ENCODE data around the gene GABRG3. TPM values are rescaled to one million over a fixed set of nuclear protein-coding genes. Genes with fewer than 3 reads are reported as not detected.
"Not testable (repeated sequence)": the region's sequence is repeated elsewhere in the genome, so short reads cannot be mapped to it uniquely, and the experiment has no call there.

The GABRG3 gene
- total and polyA plus RNA-seq, 7 donors: under 0.01 to 0.28 (median 0.05) TPM; not detected in 3

- Histone ChIP-seq H3K9me3 (no peaks in the 10 kb centered on the region), H3K4me3 (no peak overlapping the region), H3K4me1 (no peaks in the 10 kb centered on the region), H3K27me3 (peaks cover 6 to 31% (median 8%) of the 10 kb centered on the region in 3 donors), H3K27ac (no peak overlapping the region), H3K36me3 (no peaks in the 10 kb centered on the region)
- TF ChIP-seq POLR2AphosphoS5 (IDR thresholded peaks at IDR 0.05): no peak
- TF ChIP-seq EP300 (IDR thresholded peaks at IDR 0.05): no peak
- no peak for TF ChIP-seq POLR2A (IDR thresholded peaks at IDR 0.05)
- intact Hi-C loops (cut with DNase I): no loop called here
- 24 to 32% methylated on average over 9 of the region's 9 CpGs for WGBS, 2 donors
- no peak for DNase-seq
Observed at GRCh38 chr15:26974120-26974780, 3.3 kb downstream of the GABRG3 start.

- TF ChIP-seq POLR2A (IDR thresholded peaks at IDR 0.05) (no peak), POLR2AphosphoS5 (IDR thresholded peaks at IDR 0.05) (no peak), EP300 (IDR thresholded peaks at IDR 0.05) (no peak), CTCF (IDR thresholded peaks at IDR 0.05) (no peak)
- no peaks in the 10 kb centered on the region for H3K4me1 ChIP-seq
- no peak overlapping the region for H3K4me3 ChIP-seq
- no peak overlapping the region for H3K27ac ChIP-seq
- H3K27me3 ChIP-seq: no peaks in the 10 kb centered on the region
- no peaks in the 10 kb centered on the region for H3K36me3 ChIP-seq
- intact Hi-C loops (cut with DNase I): no loop called here
- WGBS, 2 donors: 61 to 81% methylated on average over 4 of the region's 4 CpGs
- DNase-seq: no peak
- H3K9me3 ChIP-seq: no peaks in the 10 kb centered on the region
Observed at GRCh38 chr15:26981492-26981891, 10.5 kb downstream of the GABRG3 start.

DNA sequence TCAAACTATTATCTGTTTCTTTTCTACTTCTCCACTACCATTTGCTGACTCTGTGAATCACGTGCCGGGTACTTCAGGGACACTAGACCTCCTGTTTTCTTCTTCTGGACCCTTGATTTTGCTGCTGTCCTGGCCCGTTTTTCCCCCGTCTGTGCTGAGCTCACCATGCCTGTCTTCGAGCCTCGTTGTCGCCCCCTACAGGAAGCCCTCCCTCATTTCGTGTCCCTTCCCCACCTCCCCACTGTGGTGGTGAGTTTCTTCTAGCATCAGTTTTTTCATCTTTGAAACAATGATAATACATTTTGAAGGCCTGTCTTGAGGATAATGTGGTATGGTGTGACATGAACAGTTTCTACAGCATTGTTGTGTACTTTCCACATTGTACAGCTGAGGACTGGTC, 12.8 kb downstream of the GABRG3 start:
- no peaks in the 10 kb centered on the region for H3K4me1 ChIP-seq
- intact Hi-C loops (cut with DNase I): no loop called here
- no peak overlapping the region for H3K27ac ChIP-seq
- no peak for TF ChIP-seq POLR2A (IDR thresholded peaks at IDR 0.05)
- TF ChIP-seq POLR2AphosphoS5 (IDR thresholded peaks at IDR 0.05): no peak
- no peak for TF ChIP-seq EP300 (IDR thresholded peaks at IDR 0.05)
- TF ChIP-seq CTCF (IDR thresholded peaks at IDR 0.05): no peak
- no peaks in the 10 kb centered on the region for H3K9me3 ChIP-seq
- WGBS, 2 donors: 82 to 83% methylated on average over 8 of the region's 8 CpGs
- no peaks in the 10 kb centered on the region for H3K27me3 ChIP-seq
- no peak overlapping the region for H3K4me3 ChIP-seq
- no peak for DNase-seq
- H3K36me3 ChIP-seq: no peaks in the 10 kb centered on the region

- intact Hi-C loops (cut with DNase I): no loop called here
- TF ChIP-seq EP300 (IDR thresholded peaks at IDR 0.05) (no peak), POLR2A (IDR thresholded peaks at IDR 0.05) (no peak), CTCF (IDR thresholded peaks at IDR 0.05) (no peak), POLR2AphosphoS5 (IDR thresholded peaks at IDR 0.05) (no peak)
- no peak for DNase-seq
- WGBS, 2 donors: 89 to 92% methylated on average over 4 of the region's 4 CpGs
- H3K4me1 ChIP-seq: no peaks in the 10 kb centered on the region
- no peaks in the 10 kb centered on the region for H3K27me3 ChIP-seq
- H3K27ac ChIP-seq: no peak overlapping the region
- no peak overlapping the region for H3K4me3 ChIP-seq
- no peaks in the 10 kb centered on the region for H3K36me3 ChIP-seq
- no peaks in the 10 kb centered on the region for H3K9me3 ChIP-seq
Observed at GRCh38 chr15:26985050-26985449, 14.1 kb downstream of the GABRG3 start.

DNA sequence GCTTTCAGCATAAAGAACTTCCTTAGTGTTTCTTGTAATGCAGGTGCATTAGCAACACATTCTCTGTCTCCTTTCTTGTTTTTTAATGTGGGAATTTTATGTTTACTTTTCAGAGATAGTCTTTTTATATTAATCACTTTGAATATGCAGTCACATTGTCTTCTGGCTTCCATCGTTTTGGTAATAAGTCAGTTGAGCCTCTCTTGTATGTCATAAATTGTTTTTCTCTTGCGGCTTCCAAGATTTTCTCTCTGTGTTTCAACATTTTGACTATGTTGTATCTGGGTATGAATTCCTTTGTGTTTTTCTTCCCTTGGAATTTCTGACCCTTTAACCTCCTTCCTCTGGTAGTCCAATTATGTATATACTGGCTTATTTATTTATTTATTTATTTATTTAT, 25.3 kb downstream of the GABRG3 start:
- Histone ChIP-seq H3K4me1 (no peaks in the 10 kb centered on the region), H3K4me3 (no peak overlapping the region), H3K9me3 (peaks cover 0 to 6% (median 2%) of the 10 kb centered on the region in 4 donors), H3K27ac (no peak overlapping the region), H3K36me3 (no peaks in the 10 kb centered on the region), H3K27me3 (no peaks in the 10 kb centered on the region)
- intact Hi-C loops (cut with DNase I): no loop called here
- WGBS, 2 donors: 91 to 95% methylated on average over 2 of the region's 2 CpGs
- no peak for DNase-seq
- no peak for TF ChIP-seq EP300 (IDR thresholded peaks at IDR 0.05)
- TF ChIP-seq POLR2AphosphoS5 (IDR thresholded peaks at IDR 0.05): no peak

- H3K4me3 ChIP-seq; intact Hi-C loops (cut with DNase I): not testable (repeated sequence)
- WGBS, 2 donors: 45 to 76% methylated on average over 1 to 2 of the region's 4 CpGs
Observed at GRCh38 chr15:27003003-27003402, 32.0 kb downstream of the GABRG3 start.

GRCh38 chr15:27004226-27004625, 33.2 kb downstream of the GABRG3 start:
- H3K4me1 ChIP-seq; H3K4me3 ChIP-seq; H3K9me3 ChIP-seq; DNase-seq; H3K27ac ChIP-seq; intact Hi-C loops (cut with DNase I); H3K36me3 ChIP-seq; H3K27me3 ChIP-seq: not testable (repeated sequence)
- 89 to 90% methylated on average over 24 of the region's 24 CpGs for WGBS, 2 donors

More at GRCh38 chr15:27003003-27003402, 32.0 kb downstream of the GABRG3 start:
- H3K4me1 ChIP-seq, H3K27ac ChIP-seq, H3K9me3 ChIP-seq, DNase-seq, H3K36me3 ChIP-seq, H3K27me3 ChIP-seq: not testable (repeated sequence)
